RWPE1 (cell line): ENCODE data around the gene MED13L.

ENCODE experiments used
- CTCF ChIA-PET: fragments of 350-600 bp; sonication (Branson Sonifier 250); formaldehyde crosslinking; extraction: SDS; loops from one replicate; lab custom pipeline; 2021; lab: Yijun Ruan, JAX
- POLR2A ChIA-PET: fragments of 400-600 bp; formaldehyde crosslinking; extraction: SDS; loops from one replicate; lab custom pipeline; 2020; ENCODE audit warnings: antibody characterized with exemption; ENCODE audit not compliant: low non-redundant PET; lab: Yijun Ruan, JAX
- DNase-seq: peaks from one replicate; pipeline ENCODE4 v3.0.0; 2012; ENCODE audit warnings: low spot score
- H3K27ac ChIP-seq: fragments of 450-650 bp; 2 replicates; pipeline ENCODE4 v1.5.1; 2017
- CTCF ChIP-seq: fragments of 450-650 bp; conservative IDR thresholded peaks from 2 replicates; pipeline ENCODE4 v1.5.1; 2017; ENCODE audit warnings: low read depth, mild to moderate bottlenecking

Gene MED13L

GRCh38 chr12:116131176-116131575 is 146.3 kb downstream of the MED13L start:
- no peak for TF ChIP-seq CTCF
- CTCF ChIA-PET, result no interaction called here
- POLR2A ChIA-PET, result no interaction called here
- no peak for DNase-seq
- H3K27ac ChIP-seq, result no peak overlapping the region

- DNase-seq, result no peak
- no peak overlapping the region for H3K27ac ChIP-seq
- TF ChIP-seq CTCF, result no peak
- ChIA-PET POLR2A (no interaction called here), CTCF (no interaction called here)
Observed at GRCh38 chr12:116130431-116130830, 147.1 kb downstream of the MED13L start.

- CTCF ChIA-PET, result interaction anchor here (0.6 kb wide), 1 partner anchor 12 kb away, joined by 3 read pairs; no protein-coding TSS in a partner anchor
- TF ChIP-seq CTCF, result no peak
Observed at GRCh38 chr12:116128779-116129178, 148.7 kb downstream of the MED13L start.

GRCh38 chr12:116127859-116128258 is 149.6 kb downstream of the MED13L start:
- POLR2A ChIA-PET, result no interaction called here
- CTCF ChIA-PET, result no interaction called here
- no peak for DNase-seq
- TF ChIP-seq CTCF, result no peak
- H3K27ac ChIP-seq, result no peak overlapping the region

More at GRCh38 chr12:116128779-116129178, 148.7 kb downstream of the MED13L start:
- DNase-seq, result no peak
- H3K27ac ChIP-seq, result no peak overlapping the region
- POLR2A ChIA-PET, result no interaction called here

GRCh38 chr12:116126610-116127009 is 150.9 kb downstream of the MED13L start:
- ChIA-PET CTCF (interaction anchor here (0.7 kb wide), 1 partner anchor 13 kb away, joined by 3 read pairs; no protein-coding TSS in a partner anchor), POLR2A (no interaction called here)
- H3K27ac ChIP-seq, result peak overlapping the region; percentile 71
- TF ChIP-seq CTCF, result no peak
- DNase-seq, result no peak

- DNase-seq, result peak; percentile 40
- TF ChIP-seq CTCF, result no peak
- peak overlapping the region; percentile 71 for H3K27ac ChIP-seq
- POLR2A ChIA-PET, result no interaction called here
- CTCF ChIA-PET, result interaction anchor here (0.7 kb wide), 1 partner anchor 13 kb away, joined by 3 read pairs; no protein-coding TSS in a partner anchor
Observed at GRCh38 chr12:116125956-116126566, 151.4 kb downstream of the MED13L start.
